Neuronal stem cell (in vitro differentiated cells): Measurements from ENCODE around the gene ZSWIM8. TPM values are rescaled to one million over a fixed set of nuclear protein-coding genes. Genes with fewer than 3 reads are reported as not detected.
"Not testable (repeated sequence)": the region's sequence is repeated elsewhere in the genome, so short reads cannot be mapped to it uniquely, and the experiment has no call there.

Source experiments
- DNase-seq: peaks from one replicate; pipeline ENCODE4 v3.0.0-alpha.2; 2013; ENCODE audit warnings: low spot score
- H2AFZ ChIP-seq: one replicate; pipeline ENCODE4 v1.6.1; 2013; ENCODE audit warnings: mild to moderate bottlenecking, low read length, inconsistent platforms
- H2AK5ac ChIP-seq: 2 replicates; pipeline ENCODE4 v1.6.1; 2013; ENCODE audit warnings: low read depth, mild to moderate bottlenecking, inconsistent platforms, low read length, moderate library complexity, mixed read lengths
- H2BK120ac ChIP-seq: 2 replicates; pipeline ENCODE4 v1.6.1; 2013; ENCODE audit warnings: low read depth, mild to moderate bottlenecking, inconsistent platforms, low read length, moderate library complexity, mixed read lengths
- H2BK12ac ChIP-seq: one replicate; pipeline ENCODE4 v1.6.1; 2013; ENCODE audit warnings: low read length, inconsistent platforms
- H2BK15ac ChIP-seq: 2 replicates; pipeline ENCODE4 v1.6.1; 2013; ENCODE audit warnings: mild to moderate bottlenecking, low read length, inconsistent platforms, mixed read lengths
- H2BK5ac ChIP-seq: one replicate; pipeline ENCODE4 v1.6.1; 2013; ENCODE audit warnings: inconsistent platforms, mild to moderate bottlenecking, low read length, moderate library complexity
- H3K14ac ChIP-seq: one replicate; pipeline ENCODE4 v1.6.1; 2013; ENCODE audit warnings: low read length, inconsistent platforms
- H3K18ac ChIP-seq: 2 replicates; pipeline ENCODE4 v1.6.1; 2013; ENCODE audit warnings: low read length, inconsistent platforms
- H3K23ac ChIP-seq: 2 replicates; pipeline ENCODE4 v1.6.1; 2013; ENCODE audit warnings: low read depth, mild to moderate bottlenecking, mixed read lengths, low read length, inconsistent platforms; ENCODE audit not compliant: poor library complexity
- H3K27ac ChIP-seq: replicated peaks from 3 replicates; pipeline ENCODE4 v1.5.1; 2013; ENCODE audit warnings: low read length, inconsistent platforms
- H3K27me3 ChIP-seq, 3 experiments: 2 replicates each; pipeline ENCODE4 v1.6.1; 2013; ENCODE audit warnings: low read length in 3 of 3, mild to moderate bottlenecking in 2 of 3, inconsistent platforms in 1 of 3, low read depth in 1 of 3, mixed read lengths in 1 of 3, moderate library complexity in 1 of 3; ENCODE audit not compliant: control insufficient read depth in 3 of 3, insufficient read depth in 3 of 3
- H3K36me3 ChIP-seq, 2 donors: replicated peaks in 1 of 2; 2 replicates each; pipeline ENCODE4 v1.6.1; 2013; ENCODE audit warnings: low read length in 2 of 2; ENCODE audit not compliant: control insufficient read depth in 2 of 2, insufficient read depth in 2 of 2
- H3K4ac ChIP-seq: 2 replicates; pipeline ENCODE4 v1.6.1; 2013; ENCODE audit warnings: inconsistent platforms, mild to moderate bottlenecking, low read length, moderate library complexity
- H3K4me1 ChIP-seq, 2 donors: 1 replicate in 1 of 2; 2 replicates in 1 of 2; pipeline ENCODE4 v1.6.1; 2013; ENCODE audit warnings: low read length in 2 of 2, low read depth in 1 of 2; ENCODE audit not compliant: control insufficient read depth in 2 of 2, insufficient read depth in 1 of 2
- H3K4me2 ChIP-seq: one replicate; pipeline ENCODE4 v1.6.1; 2013; ENCODE audit warnings: mild to moderate bottlenecking, low read length, inconsistent platforms; ENCODE audit not compliant: insufficient read depth, poor library complexity, severe bottlenecking
- H3K4me3 ChIP-seq, 2 donors: 2 replicates each; pipeline ENCODE4 v1.5.1; 2013; ENCODE audit warnings: low read length in 2 of 2, mild to moderate bottlenecking in 2 of 2, inconsistent platforms in 1 of 2, moderate library complexity in 1 of 2
- H3K79me1 ChIP-seq: one replicate; pipeline ENCODE4 v1.6.1; 2013; ENCODE audit warnings: low read depth, mild to moderate bottlenecking, inconsistent platforms, low read length, moderate library complexity
- H3K9ac ChIP-seq: one replicate; pipeline ENCODE4 v1.6.1; 2013; ENCODE audit warnings: mild to moderate bottlenecking, low read depth, low read length, inconsistent platforms; ENCODE audit not compliant: poor library complexity
- H3K9me3 ChIP-seq, 2 donors: replicated peaks in 1 of 2; 2 replicates each; pipeline versions ENCODE3 to v1.6.1; 2013; ENCODE audit warnings: low read length in 2 of 2, mild to moderate bottlenecking in 2 of 2, inconsistent platforms in 1 of 2, low read depth in 1 of 2, mixed read lengths in 1 of 2, moderate library complexity in 1 of 2; ENCODE audit not compliant: control insufficient read depth in 2 of 2, insufficient read depth in 1 of 2
- H4K8ac ChIP-seq: one replicate; pipeline ENCODE4 v1.6.1; 2013; ENCODE audit warnings: low read depth, mild to moderate bottlenecking, inconsistent platforms, low read length, moderate library complexity
- H4K91ac ChIP-seq: one replicate; pipeline ENCODE4 v1.6.1; 2013; ENCODE audit warnings: low read length, low read depth, mild to moderate bottlenecking, inconsistent platforms; ENCODE audit not compliant: poor library complexity
- WGBS, 2 donors: extraction: QIAGEN DNeasy Blood & Tissue Kit; methylation state at CpG; one replicate each; pipeline ENCODE4 v1.1.7; 2013; ENCODE audit warnings: missing lambda C conversion rate in 2 of 2, mixed read lengths in 1 of 2; ENCODE audit not compliant: insufficient read length in 2 of 2, insufficient replicate concordance in 1 of 2; ENCODE audit errors: extremely low coverage in 2 of 2; 5-methylcytosine and 5-hydroxymethylcytosine counted together
- polyA plus RNA-seq, 2 experiments: library from polyadenylated mRNA; stranded (reverse); fragments of 200-250 nt; gene quantifications; one replicate each; pipeline ENCODE4 v1.2.3, GENCODE V29; 2013

ZSWIM8 gene
- 39.1 TPM for polyA plus RNA-seq (2013, experiment 1 of 2)
- polyA plus RNA-seq (2013, experiment 2 of 2): 45.8 TPM

DNA sequence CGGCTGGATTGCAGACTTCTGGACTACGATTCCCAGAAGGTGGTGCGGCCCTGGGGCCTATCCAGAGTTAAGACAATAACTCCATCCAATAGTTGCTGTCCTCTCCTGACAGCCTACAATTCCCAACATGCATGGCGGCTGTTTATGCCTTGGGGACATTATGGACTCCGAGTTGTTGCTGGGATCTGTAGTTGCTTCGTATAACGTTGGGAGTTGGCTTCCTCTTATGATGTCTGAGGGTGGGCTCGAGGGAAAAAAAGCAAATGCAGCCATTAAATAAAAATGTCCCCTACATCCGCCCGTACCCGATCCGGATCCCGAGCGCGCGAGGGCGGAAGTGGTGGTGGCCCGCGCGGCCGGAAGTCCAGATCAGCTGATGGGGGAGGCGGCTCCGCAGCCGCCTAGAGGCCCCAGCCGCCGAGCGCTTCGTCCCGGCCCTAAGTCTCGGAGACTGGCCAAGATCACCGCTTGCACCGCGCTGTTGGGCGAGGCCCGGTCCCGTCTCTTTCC is at the start of gene ZSWIM8:
Gene ZSWIM8, plus strand, starts transcription at position 396 of the 510 bp plus-strand sequence. CDS start 273 bp downstream, outside the sequence.
- Histone ChIP-seq H3K4me1 (peaks cover 8 to 12% of the 10 kb centered on the region in 2 donors), H3K9ac (peak within 1 kb of the TSS; percentile 83), H3K18ac (peak within 1 kb of the TSS; percentile 40), H3K4me2 (peak within 1 kb of the TSS; percentile 89), H2AFZ (peak within 1 kb of the TSS; percentile 73), H2BK5ac (no peak within 1 kb of the TSS), H3K4me3 (peak within 1 kb of the TSS; percentile 51 to 84), H2BK15ac (no peak within 1 kb of the TSS), H3K14ac (no peak within 1 kb of the TSS), H4K91ac (no peak within 1 kb of the TSS), H3K9me3 (no peaks in the 10 kb centered on the region), H2AK5ac (peak within 1 kb of the TSS; percentile 63), H2BK12ac (no peak within 1 kb of the TSS), H3K4ac (no peak within 1 kb of the TSS), H2BK120ac (no peak within 1 kb of the TSS), H3K23ac (peak within 1 kb of the TSS; percentile 40), H3K27ac (no peak within 1 kb of the TSS), H3K27me3 (no peaks in the 10 kb centered on the region), H3K79me1 (peaks cover 7% of the 10 kb centered on the region), H3K36me3 (peaks cover 13 to 30% of the 10 kb centered on the region in 2 donors), H4K8ac (no peak within 1 kb of the TSS)
- WGBS, 2 donors: no CpG with 5 or more reads among the region's 36 CpGs
- DNase-seq: peak; percentile 88

DNA sequence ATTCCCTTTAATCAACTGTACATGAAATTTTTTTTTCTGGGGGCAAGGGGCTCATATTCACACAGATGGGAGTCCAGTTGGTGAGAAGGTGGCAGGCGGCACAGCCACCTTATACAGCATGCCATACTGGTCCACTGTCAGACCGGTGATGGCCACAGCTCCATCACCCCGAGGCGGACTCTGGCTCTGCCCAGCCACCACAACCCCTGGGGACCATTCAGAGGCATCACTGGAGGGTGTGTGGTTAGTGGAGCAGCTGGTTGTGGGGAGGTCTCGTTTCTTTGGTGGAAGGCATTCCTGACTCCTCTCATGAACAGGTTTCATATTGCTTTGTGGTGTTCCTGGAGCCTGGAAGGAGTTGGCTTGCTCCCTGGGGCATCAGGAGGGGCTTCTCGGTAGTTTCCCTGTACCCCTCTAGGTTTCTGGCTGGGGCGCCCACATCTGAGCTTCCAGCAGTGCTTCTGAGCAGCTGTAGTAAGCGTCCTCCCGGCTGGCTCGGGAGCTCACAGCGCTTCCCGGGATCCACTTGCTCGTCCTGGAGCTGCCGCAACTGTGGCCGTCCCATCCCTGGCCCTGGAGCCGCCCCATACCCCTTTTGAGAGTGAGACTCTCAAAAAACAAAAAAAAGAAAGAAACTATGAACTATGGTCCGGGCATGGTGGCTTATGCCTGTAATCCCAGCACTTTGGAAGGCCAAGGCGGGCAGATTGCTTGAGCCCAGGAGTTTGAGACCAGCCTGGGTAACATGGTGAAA is 44.7 kb upstream of the ZSWIM8 start:
- H3K27me3 ChIP-seq, H2BK15ac ChIP-seq, H4K8ac ChIP-seq, H3K14ac ChIP-seq, H3K4me3 ChIP-seq, H3K23ac ChIP-seq, H2BK5ac ChIP-seq, H2BK120ac ChIP-seq, H3K79me1 ChIP-seq, H3K18ac ChIP-seq, H3K9ac ChIP-seq, H3K9me3 ChIP-seq, H2AK5ac ChIP-seq, H4K91ac ChIP-seq, H3K4ac ChIP-seq, H2AFZ ChIP-seq, H3K27ac ChIP-seq, H3K4me2 ChIP-seq, H2BK12ac ChIP-seq, DNase-seq: not testable (repeated sequence)
- Histone ChIP-seq H3K36me3 (peaks cover 0 to 29% of the 10 kb centered on the region in 2 donors), H3K4me1 (peaks cover 5 to 10% of the 10 kb centered on the region in 2 donors)
- no CpG with 5 or more reads among the region's 18 CpGs for WGBS, 2 donors

DNA sequence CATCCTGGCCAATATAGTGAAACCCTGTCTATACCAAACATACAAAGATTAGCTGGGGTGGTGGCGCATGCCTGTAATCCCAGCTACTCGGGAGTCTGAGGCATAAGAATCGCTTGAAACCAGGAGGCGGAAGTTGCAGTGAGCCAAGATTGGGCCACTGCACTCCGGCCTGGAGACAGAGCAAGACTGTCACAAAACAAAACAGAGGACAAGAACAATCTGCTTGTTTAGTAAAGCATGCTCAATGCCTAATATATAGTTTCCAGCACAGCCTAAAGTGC is 43.0 kb upstream of the ZSWIM8 start:
- Histone ChIP-seq H3K27ac (no peak overlapping the region), H3K4me1 (peaks cover 5 to 10% of the 10 kb centered on the region in 2 donors)
- WGBS, 2 donors: no CpG with 5 or more reads among the region's 5 CpGs

GRCh38 chr10:73743327-73743904 is 42.0 kb upstream of the ZSWIM8 start:
- no peak for DNase-seq
- H3K4me1 ChIP-seq: peaks cover 5 to 10% of the 10 kb centered on the region in 2 donors
- H2BK5ac ChIP-seq: no peak overlapping the region
- H2BK120ac ChIP-seq: no peak overlapping the region
- H2BK12ac ChIP-seq: no peak overlapping the region
- WGBS, 2 donors: no CpG with 5 or more reads among the region's 6 CpGs
- peak overlapping the region; percentile 73 for H3K27ac ChIP-seq
- no peak overlapping the region for H2BK15ac ChIP-seq
- no peaks in the 10 kb centered on the region for H3K9me3 ChIP-seq
- H3K4ac ChIP-seq: no peak overlapping the region
- no peak overlapping the region for H3K9ac ChIP-seq
- H3K18ac ChIP-seq: no peak overlapping the region
- H2AFZ ChIP-seq: peak overlapping the region; percentile 89
- H2AK5ac ChIP-seq: no peak overlapping the region
- peaks cover 3% of the 10 kb centered on the region for H3K79me1 ChIP-seq
- no peak overlapping the region for H3K23ac ChIP-seq
- no peak overlapping the region for H4K8ac ChIP-seq
- H3K36me3 ChIP-seq: peaks cover 4 to 42% of the 10 kb centered on the region in 2 donors
- H3K4me2 ChIP-seq: peak overlapping the region; percentile 66
- H3K14ac ChIP-seq: no peak overlapping the region
- H3K4me3 ChIP-seq: peak overlapping the region; percentile 68 to 97
- no peak overlapping the region for H4K91ac ChIP-seq
- no peaks in the 10 kb centered on the region for H3K27me3 ChIP-seq

More for the DNA sequence above, 43.0 kb upstream of the ZSWIM8 start:
- Histone ChIP-seq H4K8ac (no peak overlapping the region), H3K9me3 (no peaks in the 10 kb centered on the region), H3K36me3 (peaks cover 4 to 36% of the 10 kb centered on the region in 2 donors), H4K91ac (no peak overlapping the region), H3K9ac (no peak overlapping the region), H2BK15ac (no peak overlapping the region), H2BK5ac (no peak overlapping the region), H2AFZ (no peak overlapping the region), H3K27me3 (no peaks in the 10 kb centered on the region), H3K23ac (no peak overlapping the region), H3K4me2 (no peak overlapping the region), H3K18ac (no peak overlapping the region), H3K4me3 (no peak overlapping the region), H3K79me1 (peaks cover 2% of the 10 kb centered on the region), H2BK12ac (no peak overlapping the region), H2BK120ac (no peak overlapping the region), H2AK5ac (no peak overlapping the region), H3K14ac (no peak overlapping the region), H3K4ac (no peak overlapping the region)
- DNase-seq: no peak
